ENCODE results near the gene SYNPO2. TPM values are rescaled to one million over a fixed set of nuclear protein-coding genes. Genes with fewer than 3 reads are reported as not detected.
"Not testable (repeated sequence)": the region's sequence is repeated elsewhere in the genome, so short reads cannot be mapped to it uniquely, and the experiment has no call there.

The SYNPO2 gene
- total RNA-seq, 1 donor from 2014 or later = 2.9 TPM

GRCh38 chr4:118997601-118998000, 108.9 kb downstream of the SYNPO2 start:
- no peaks in the 10 kb centered on the region for H3K9me3 Mint-ChIP-seq (ENCODE audit: unreplicated experiment)
- peaks cover 5% of the 10 kb centered on the region for H3K4me1 Mint-ChIP-seq (ENCODE audit: low read depth, unreplicated experiment)
- no peak overlapping the region for H3K27ac Mint-ChIP-seq (ENCODE audit: unreplicated experiment)
- no peak overlapping the region for H3K4me3 Mint-ChIP-seq (ENCODE audit: unreplicated experiment)
- DNase-seq = no peak
- TF ChIP-seq CTCF (IDR thresholded peaks at IDR 0.05; ENCODE audit: partially characterized antibody, unreplicated experiment) = no peak
- no peaks in the 10 kb centered on the region for H3K27me3 Mint-ChIP-seq (ENCODE audit: unreplicated experiment)
- no peaks in the 10 kb centered on the region for H3K36me3 Mint-ChIP-seq (ENCODE audit: unreplicated experiment)

- Mint-ChIP-seq H3K4me1 (ENCODE audit: low read depth, unreplicated experiment) (no peaks in the 10 kb centered on the region), H3K9me3 (ENCODE audit: unreplicated experiment) (no peaks in the 10 kb centered on the region), H3K27ac (ENCODE audit: unreplicated experiment) (no peak overlapping the region), H3K4me3 (ENCODE audit: unreplicated experiment) (no peak overlapping the region), H3K27me3 (ENCODE audit: unreplicated experiment) (no peaks in the 10 kb centered on the region), H3K36me3 (ENCODE audit: unreplicated experiment) (no peaks in the 10 kb centered on the region)
- no peak for TF ChIP-seq CTCF (IDR thresholded peaks at IDR 0.05; ENCODE audit: partially characterized antibody, unreplicated experiment)
- DNase-seq = no peak
Observed at GRCh38 chr4:118999919-119000318, 111.3 kb downstream of the SYNPO2 start.

GRCh38 chr4:119000400-119000799, 111.7 kb downstream of the SYNPO2 start:
- Mint-ChIP-seq H3K27me3 (ENCODE audit: unreplicated experiment) (no peaks in the 10 kb centered on the region), H3K4me1 (ENCODE audit: low read depth, unreplicated experiment) (no peaks in the 10 kb centered on the region), H3K9me3 (ENCODE audit: unreplicated experiment) (no peaks in the 10 kb centered on the region), H3K36me3 (ENCODE audit: unreplicated experiment) (no peaks in the 10 kb centered on the region), H3K27ac (ENCODE audit: unreplicated experiment) (no peak overlapping the region), H3K4me3 (ENCODE audit: unreplicated experiment) (no peak overlapping the region)
- no peak for TF ChIP-seq CTCF (IDR thresholded peaks at IDR 0.05; ENCODE audit: partially characterized antibody, unreplicated experiment)
- DNase-seq = no peak

GRCh38 chr4:119002476-119002875, 113.8 kb downstream of the SYNPO2 start:
- no peak overlapping the region for H3K27ac Mint-ChIP-seq (ENCODE audit: unreplicated experiment)
- no peak for DNase-seq
- no peak for TF ChIP-seq CTCF (IDR thresholded peaks at IDR 0.05; ENCODE audit: partially characterized antibody, unreplicated experiment)
- H3K27me3 Mint-ChIP-seq (ENCODE audit: unreplicated experiment) = no peaks in the 10 kb centered on the region
- no peaks in the 10 kb centered on the region for H3K36me3 Mint-ChIP-seq (ENCODE audit: unreplicated experiment)
- no peaks in the 10 kb centered on the region for H3K9me3 Mint-ChIP-seq (ENCODE audit: unreplicated experiment)
- H3K4me1 Mint-ChIP-seq (ENCODE audit: low read depth, unreplicated experiment) = no peaks in the 10 kb centered on the region
- no peak overlapping the region for H3K4me3 Mint-ChIP-seq (ENCODE audit: unreplicated experiment)

GRCh38 chr4:119003001-119003400, 114.3 kb downstream of the SYNPO2 start:
- H3K4me1 Mint-ChIP-seq (ENCODE audit: low read depth, unreplicated experiment); H3K36me3 Mint-ChIP-seq (ENCODE audit: unreplicated experiment); H3K27ac Mint-ChIP-seq (ENCODE audit: unreplicated experiment); H3K27me3 Mint-ChIP-seq (ENCODE audit: unreplicated experiment); DNase-seq; H3K9me3 Mint-ChIP-seq (ENCODE audit: unreplicated experiment); H3K4me3 Mint-ChIP-seq (ENCODE audit: unreplicated experiment): not testable (repeated sequence)

Measured in glutamatergic neuron (in vitro differentiated cells).